A549 treated with CORT108297 at 1 μM for 4 hours (cell line): Measurements from ENCODE around the gene PDGFRA. TPM values are rescaled to one million over a fixed set of nuclear protein-coding genes. Genes with fewer than 3 reads are reported as not detected.

ENCODE experiments used
- total RNA-seq: library from RNA; stranded (reverse); fragments of 200-300 nt; extraction: Qiagen RNA extraction; gene quantifications from 5 replicates; pipeline ENCODE4 v1.2.3, GENCODE V29; 2022

The PDGFRA gene
- total RNA-seq, result 0.30 to 0.76 TPM (median 0.60 TPM) in 5 replicates

GRCh38 chr4:54228961-54229501 is at the start of gene PDGFRA:
PDGFRA (plus strand) TSS chr4:54229293; CDS start chr4:54258769, 29,476 bp downstream.

Other genes with a start within 250 kb of the PDGFRA start
- gene CHIC2, start 164.7 kb upstream of the PDGFRA start, total RNA-seq, result 7.5 to 8.7 TPM (median 7.7 TPM) in 5 replicates
- gene GSX2, start 129.1 kb upstream of the PDGFRA start, total RNA-seq, result not detected in 5 replicates